GM12872 (cell line): ENCODE results near the gene RAPGEFL1.

Experiments used
- CTCF ChIP-seq: IDR thresholded peaks from 3 replicates; pipeline ENCODE4 v1.5.1; 2011; ENCODE audit warnings: low read depth, mild to moderate bottlenecking, low read length, moderate library complexity; ENCODE audit not compliant: insufficient read depth

The RAPGEFL1 gene

GRCh38 chr17:40182606-40183005 lies 5.3 kb downstream of the RAPGEFL1 start:
- TF ChIP-seq CTCF = no peak

- no peak for TF ChIP-seq CTCF
Observed at GRCh38 chr17:40187238-40187637, 10.0 kb downstream of the RAPGEFL1 start.

GRCh38 chr17:40188694-40189093 lies 11.4 kb downstream of the RAPGEFL1 start:
- TF ChIP-seq CTCF = no peak

- TF ChIP-seq CTCF = peak; percentile 82
Observed at GRCh38 chr17:40190197-40191021, 13.1 kb downstream of the RAPGEFL1 start.

GRCh38 chr17:40191237-40192208 lies 14.3 kb downstream of the RAPGEFL1 start:
- peak; percentile 83 for TF ChIP-seq CTCF

- TF ChIP-seq CTCF = no peak
Observed at GRCh38 chr17:40192961-40193360, 15.7 kb downstream of the RAPGEFL1 start.

GRCh38 chr17:40194821-40195220 lies 17.6 kb downstream of the RAPGEFL1 start:
- no peak for TF ChIP-seq CTCF
